ENCODE measurements around the gene PRM1.

The PRM1 gene

DNA sequence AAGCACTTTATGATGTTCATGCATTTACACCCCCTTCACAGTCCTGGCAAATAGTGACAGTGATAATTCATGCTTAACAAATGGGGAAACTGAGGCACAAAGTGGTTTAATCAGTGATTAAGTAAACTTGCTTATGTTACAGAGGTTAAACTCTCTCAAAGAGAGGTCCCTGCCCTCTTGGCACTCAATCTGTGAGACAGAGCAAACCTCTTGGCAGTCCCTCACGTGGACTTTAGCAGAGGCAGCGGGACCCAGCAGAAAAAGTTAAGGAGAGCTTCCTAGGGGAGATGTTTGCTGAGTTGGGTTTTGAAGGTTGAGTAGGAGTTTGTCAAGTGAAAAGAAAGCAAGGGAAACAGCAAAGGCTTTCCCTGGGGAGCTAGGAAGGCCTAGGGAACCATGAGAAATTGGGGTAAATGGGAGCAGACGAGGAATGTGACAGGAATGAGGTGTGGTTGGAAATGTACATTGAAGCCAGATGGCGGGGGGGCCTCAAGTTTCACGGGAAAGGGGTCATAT, 35.9 kb downstream of the PRM1 start:
- DNase-seq (ENCODE audit: low spot score): no peak
- TF ChIP-seq, protein P1, sequence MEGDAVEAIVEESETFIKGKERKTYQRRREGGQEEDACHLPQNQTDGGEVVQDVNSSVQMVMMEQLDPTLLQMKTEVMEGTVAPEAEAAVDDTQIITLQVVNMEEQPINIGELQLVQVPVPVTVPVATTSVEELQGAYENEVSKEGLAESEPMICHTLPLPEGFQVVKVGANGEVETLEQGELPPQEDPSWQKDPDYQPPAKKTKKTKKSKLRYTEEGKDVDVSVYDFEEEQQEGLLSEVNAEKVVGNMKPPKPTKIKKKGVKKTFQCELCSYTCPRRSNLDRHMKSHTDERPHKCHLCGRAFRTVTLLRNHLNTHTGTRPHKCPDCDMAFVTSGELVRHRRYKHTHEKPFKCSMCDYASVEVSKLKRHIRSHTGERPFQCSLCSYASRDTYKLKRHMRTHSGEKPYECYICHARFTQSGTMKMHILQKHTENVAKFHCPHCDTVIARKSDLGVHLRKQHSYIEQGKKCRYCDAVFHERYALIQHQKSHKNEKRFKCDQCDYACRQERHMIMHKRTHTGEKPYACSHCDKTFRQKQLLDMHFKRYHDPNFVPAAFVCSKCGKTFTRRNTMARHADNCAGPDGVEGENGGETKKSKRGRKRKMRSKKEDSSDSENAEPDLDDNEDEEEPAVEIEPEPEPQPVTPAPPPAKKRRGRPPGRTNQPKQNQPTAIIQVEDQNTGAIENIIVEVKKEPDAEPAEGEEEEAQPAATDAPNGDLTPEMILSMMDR (IDR thresholded peaks at IDR 0.05; ENCODE audit: extremely low read depth, missing control alignments): no peak

- TF ChIP-seq, protein P1 (IDR thresholded peaks at IDR 0.05; ENCODE audit: extremely low read depth, missing control alignments): no peak
- DNase-seq (ENCODE audit: low spot score): no peak
Measured at GRCh38 chr16:11242658-11243057, 38.5 kb downstream of the PRM1 start.

DNA sequence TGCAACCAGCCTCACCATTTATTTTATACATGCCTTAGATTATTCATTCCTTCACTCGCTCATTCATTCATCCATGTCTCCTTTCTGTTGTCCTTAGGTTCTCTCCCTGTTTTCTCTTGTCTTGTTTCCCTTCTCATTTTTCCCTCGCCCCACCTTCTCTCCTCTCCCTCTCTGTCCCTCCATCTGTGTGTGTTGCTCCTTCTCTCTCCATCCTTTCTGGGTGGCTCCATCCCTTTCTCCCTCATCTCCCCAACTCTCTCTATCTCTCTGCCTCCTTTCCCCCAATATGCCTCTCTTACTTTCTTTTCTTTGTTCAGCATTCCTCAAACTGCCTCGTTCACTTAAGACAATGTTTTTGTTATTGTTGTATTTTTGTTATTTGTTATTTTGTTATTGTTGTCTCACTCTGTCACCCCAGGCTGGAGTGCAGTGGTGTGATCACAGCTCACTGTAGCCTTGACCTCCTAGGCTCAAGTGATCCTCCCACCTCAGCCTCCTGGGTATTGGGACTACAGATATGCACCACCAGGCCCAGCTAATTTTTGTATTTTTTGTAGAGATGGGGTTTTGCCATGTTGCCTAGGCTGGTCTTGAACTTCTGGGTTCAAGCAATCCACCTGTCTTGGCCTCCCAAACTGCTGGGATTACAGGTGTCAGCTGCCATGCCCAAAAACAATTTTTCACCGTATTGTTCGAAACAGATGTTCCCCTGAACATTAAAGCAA, 39.5 kb downstream of the PRM1 start:
- TF ChIP-seq, protein P1 (IDR thresholded peaks at IDR 0.05; ENCODE audit: extremely low read depth, missing control alignments): no peak
- DNase-seq (ENCODE audit: low spot score): no peak

DNA sequence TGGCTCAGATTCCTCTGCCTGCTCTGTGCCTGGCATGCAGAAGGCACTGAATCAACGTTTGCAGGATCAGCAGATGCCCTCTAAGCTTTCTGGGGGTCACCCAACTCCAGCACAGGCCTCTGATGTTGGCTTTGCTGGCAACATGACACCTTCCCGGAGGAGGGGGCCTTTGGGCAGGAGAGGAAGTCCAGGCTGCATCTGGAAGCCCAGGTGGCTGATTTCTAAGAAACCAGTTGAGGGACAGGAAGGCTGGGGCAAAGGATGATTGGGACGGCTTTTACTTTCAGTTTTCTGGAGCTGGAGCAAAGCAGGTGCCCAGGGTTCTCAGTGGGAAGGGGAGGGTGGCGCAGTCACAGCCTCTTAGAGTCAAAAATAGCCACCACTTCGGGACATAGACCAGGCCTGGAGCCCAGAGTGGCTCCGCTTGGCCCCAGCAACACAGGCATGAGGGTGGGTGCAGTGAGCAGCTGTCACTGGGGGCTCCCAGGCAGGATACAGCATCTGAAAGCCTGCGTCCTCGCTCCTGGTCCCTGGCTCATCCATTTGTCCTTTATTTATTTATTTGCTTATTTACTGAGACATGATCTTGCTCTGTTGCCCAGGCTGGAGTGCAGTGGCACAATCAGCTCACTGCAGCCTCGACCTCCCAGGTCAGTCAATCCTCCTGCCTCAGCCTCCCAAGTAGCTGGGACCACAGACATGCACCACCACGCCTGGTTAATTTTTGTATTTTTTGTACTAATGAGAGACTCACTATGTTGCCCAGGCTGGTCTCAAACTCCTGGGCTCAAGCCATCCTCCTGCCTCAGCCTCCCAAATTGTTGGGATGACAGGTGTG, 40.3 kb downstream of the PRM1 start:
- TF ChIP-seq, protein P1 (IDR thresholded peaks at IDR 0.05; ENCODE audit: extremely low read depth, missing control alignments): no peak
- no peak for DNase-seq (ENCODE audit: low spot score)

DNA sequence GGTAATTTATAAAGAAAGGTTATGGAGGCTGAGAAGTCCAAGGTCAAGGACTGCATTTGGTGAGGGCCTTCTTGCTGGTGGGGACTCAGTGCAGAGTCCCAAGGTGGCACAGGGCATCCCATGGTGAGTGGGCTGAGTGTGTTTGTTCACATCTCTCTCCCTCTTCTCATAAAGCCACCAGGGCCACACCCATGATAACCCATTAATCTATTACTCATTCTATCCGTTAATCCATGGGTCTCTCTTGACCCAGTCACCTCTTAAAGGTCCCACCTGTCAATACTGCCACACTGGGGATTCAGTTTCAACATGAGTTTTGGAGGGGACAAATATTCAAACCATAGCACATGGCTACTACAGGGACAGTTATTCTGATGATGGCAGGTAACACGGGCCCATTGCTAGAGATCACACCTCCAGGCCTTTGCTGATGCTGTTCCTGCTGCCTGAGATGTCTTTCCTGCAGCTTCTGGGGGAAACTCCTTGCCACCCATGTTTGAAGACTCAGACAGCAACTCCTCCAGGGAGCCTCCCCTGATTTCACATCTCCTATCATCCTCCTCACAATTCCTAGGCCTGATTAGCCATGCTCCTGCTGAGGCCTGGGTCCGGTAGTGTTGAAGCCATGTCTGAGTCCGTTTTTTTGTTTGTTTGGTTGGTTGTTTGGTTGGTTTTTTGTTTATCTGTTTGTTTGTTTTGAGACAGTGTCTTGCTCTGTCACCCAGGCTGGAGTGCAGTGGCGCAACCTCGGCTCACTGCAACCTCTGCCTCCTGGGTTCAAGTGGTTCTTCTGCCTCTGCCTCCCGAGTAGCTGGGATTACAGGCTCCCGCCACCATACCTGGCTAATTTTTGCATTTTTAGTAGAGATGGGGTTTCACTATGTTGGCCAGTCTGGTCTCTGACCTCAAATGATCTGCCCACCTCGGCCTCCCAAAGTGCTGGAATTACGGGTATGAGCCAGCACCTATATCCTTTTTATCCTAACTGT, 41.2 kb downstream of the PRM1 start:
- DNase-seq (ENCODE audit: low spot score): no peak
- TF ChIP-seq, protein P1 (IDR thresholded peaks at IDR 0.05; ENCODE audit: extremely low read depth, missing control alignments): no peak

- DNase-seq (ENCODE audit: low spot score): no peak
- TF ChIP-seq, protein P1 (IDR thresholded peaks at IDR 0.05; ENCODE audit: extremely low read depth, missing control alignments): no peak
Measured at GRCh38 chr16:11238272-11239202, 42.6 kb downstream of the PRM1 start.
